Measurements from ENCODE around the gene BEND7. TPM values are rescaled to one million over a fixed set of nuclear protein-coding genes. Genes with fewer than 3 reads are reported as not detected.
A peak's percentile ranks its signal among the peaks of the same experiment; 100 is the strongest.

BEND7 gene
- total and polyA plus RNA-seq, 2 of the 13 experiments (the other 11 are each of a cell fraction or from before 2014, with no cell fraction given) = 14.1 to 17.1 TPM

DNA sequence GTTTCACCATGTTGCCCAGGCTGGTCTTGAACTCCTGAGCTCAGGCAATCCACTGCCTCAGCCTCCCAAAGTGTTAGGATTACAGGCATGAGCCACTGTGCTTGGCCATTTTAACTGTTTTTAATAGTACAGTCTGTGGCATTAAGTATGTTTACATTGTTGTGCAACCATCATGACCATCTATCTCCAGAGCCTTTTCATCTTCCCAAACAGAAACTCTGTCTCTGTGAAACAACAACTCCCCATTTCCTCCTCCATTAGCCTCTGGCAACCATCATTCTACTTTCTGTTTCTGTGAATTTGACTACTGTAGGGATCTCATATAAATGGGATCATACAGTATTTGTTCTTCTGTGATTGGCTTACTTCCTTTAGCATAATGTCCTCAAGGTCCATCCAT lies 132.4 kb downstream of the BEND7 start (continued):
- TF ChIP-seq, protein P1, sequence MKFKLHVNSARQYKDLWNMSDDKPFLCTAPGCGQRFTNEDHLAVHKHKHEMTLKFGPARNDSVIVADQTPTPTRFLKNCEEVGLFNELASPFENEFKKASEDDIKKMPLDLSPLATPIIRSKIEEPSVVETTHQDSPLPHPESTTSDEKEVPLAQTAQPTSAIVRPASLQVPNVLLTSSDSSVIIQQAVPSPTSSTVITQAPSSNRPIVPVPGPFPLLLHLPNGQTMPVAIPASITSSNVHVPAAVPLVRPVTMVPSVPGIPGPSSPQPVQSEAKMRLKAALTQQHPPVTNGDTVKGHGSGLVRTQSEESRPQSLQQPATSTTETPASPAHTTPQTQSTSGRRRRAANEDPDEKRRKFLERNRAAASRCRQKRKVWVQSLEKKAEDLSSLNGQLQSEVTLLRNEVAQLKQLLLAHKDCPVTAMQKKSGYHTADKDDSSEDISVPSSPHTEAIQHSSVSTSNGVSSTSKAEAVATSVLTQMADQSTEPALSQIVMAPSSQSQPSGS (CRISPR knock-in tag; IDR thresholded peaks at IDR 0.05) = no peak
- TF ChIP-seq CEBPG (CRISPR knock-in tag; IDR thresholded peaks at IDR 0.05) = peak; percentile 53; the same call in 1 of the 2 replicates
- TF ChIP-seq SOX6 (IDR thresholded peaks at IDR 0.05) = no peak
- 0 out of 2 replicates have a peak, but pooled peaks have one; percentile 20 for TF ChIP-seq SOX6 (CRISPR knock-in tag; IDR thresholded peaks at IDR 0.05)
- TF ChIP-seq SALL2 (CRISPR knock-in tag; IDR thresholded peaks at IDR 0.05) = no peak
- TF ChIP-seq FOXA3 (CRISPR knock-in tag; IDR thresholded peaks at IDR 0.05) = peak; percentile 79
- TF ChIP-seq ZNF335 (CRISPR knock-in tag; IDR thresholded peaks at IDR 0.05) = no peak
- TF ChIP-seq GATAD2A (CRISPR knock-in tag; IDR thresholded peaks at IDR 0.05) = 0 out of 2 replicates have a peak, but pooled peaks have one; percentile 29
- peak; percentile 84 for TF ChIP-seq CEBPB (IDR thresholded peaks at IDR 0.05; ENCODE audit: borderline replicate concordance, low read depth, low read length)
- TF ChIP-seq, protein P2, sequence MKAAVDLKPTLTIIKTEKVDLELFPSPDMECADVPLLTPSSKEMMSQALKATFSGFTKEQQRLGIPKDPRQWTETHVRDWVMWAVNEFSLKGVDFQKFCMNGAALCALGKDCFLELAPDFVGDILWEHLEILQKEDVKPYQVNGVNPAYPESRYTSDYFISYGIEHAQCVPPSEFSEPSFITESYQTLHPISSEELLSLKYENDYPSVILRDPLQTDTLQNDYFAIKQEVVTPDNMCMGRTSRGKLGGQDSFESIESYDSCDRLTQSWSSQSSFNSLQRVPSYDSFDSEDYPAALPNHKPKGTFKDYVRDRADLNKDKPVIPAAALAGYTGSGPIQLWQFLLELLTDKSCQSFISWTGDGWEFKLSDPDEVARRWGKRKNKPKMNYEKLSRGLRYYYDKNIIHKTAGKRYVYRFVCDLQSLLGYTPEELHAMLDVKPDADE (CRISPR knock-in tag; IDR thresholded peaks at IDR 0.05) = no peak
- TF ChIP-seq HMG20A (CRISPR knock-in tag; IDR thresholded peaks at IDR 0.05; ENCODE audit: borderline replicate concordance) = 0 out of 2 replicates have a peak, but pooled peaks have one; percentile 23
- TF ChIP-seq ESRRA (CRISPR knock-in tag; IDR thresholded peaks at IDR 0.05; ENCODE audit: low read depth) = no peak
- TF ChIP-seq ELF3 (CRISPR knock-in tag; IDR thresholded peaks at IDR 0.05) = peak; percentile 53
- TF ChIP-seq ZNF644 (CRISPR knock-in tag; IDR thresholded peaks at IDR 0.05; ENCODE audit: low read depth) = 0 out of 2 replicates have a peak, but pooled peaks have one; percentile 34
- no peak for TF ChIP-seq SOX13 (IDR thresholded peaks at IDR 0.05)
- TF ChIP-seq SOX13 (CRISPR knock-in tag; conservative IDR thresholded peaks at IDR 0.05 in 1 of 2, IDR thresholded peaks at IDR 0.05 in 1 of 2) = peak in 1 of 2 experiments; percentile 25; a peak in 1 of 4 replicates

Data from HepG2 (cell line).